D721Med (cell line): Measurements from ENCODE around the gene TBC1D5.

ENCODE experiments used
- DNase-seq: peaks from one replicate; pipeline ENCODE4 v3.0.0; 2011; ENCODE audit warnings: low spot score; ENCODE audit not compliant: insufficient read length
- FAIRE-seq: peaks from 2 replicates; lab custom pipeline; 2011; peaks lifted over from hg19 to GRCh38; lab: Jason Lieb, UNC
- TF ChIP-seq, protein P1 (sequence below): IDR thresholded peaks from 2 replicates; pipeline ENCODE4 v1.5.1; 2012; ENCODE audit warnings: mild to moderate bottlenecking, control low read depth; ENCODE audit not compliant: insufficient read depth; ENCODE audit errors: missing control alignments

Gene TBC1D5

DNA sequence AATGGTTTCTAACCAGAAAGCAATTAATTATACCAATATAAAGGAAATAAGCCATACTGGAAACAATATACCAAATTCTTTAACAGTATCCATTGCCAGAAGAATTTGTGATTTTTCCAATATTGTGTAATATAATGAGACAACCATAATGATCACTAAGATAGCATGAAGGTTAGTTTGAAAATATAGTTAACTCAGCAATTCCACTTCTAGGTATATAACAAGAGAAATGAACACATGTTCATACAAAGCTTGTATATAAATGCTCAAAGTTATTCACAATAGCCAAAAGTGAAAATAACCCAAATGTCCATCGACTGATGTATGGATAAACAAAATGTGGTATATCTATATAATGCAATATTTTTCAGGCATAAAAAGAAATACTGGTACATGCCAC lies 369.1 kb downstream of the TBC1D5 start:
- DNase-seq: no peak
- FAIRE-seq: no peak
- TF ChIP-seq, protein P1, sequence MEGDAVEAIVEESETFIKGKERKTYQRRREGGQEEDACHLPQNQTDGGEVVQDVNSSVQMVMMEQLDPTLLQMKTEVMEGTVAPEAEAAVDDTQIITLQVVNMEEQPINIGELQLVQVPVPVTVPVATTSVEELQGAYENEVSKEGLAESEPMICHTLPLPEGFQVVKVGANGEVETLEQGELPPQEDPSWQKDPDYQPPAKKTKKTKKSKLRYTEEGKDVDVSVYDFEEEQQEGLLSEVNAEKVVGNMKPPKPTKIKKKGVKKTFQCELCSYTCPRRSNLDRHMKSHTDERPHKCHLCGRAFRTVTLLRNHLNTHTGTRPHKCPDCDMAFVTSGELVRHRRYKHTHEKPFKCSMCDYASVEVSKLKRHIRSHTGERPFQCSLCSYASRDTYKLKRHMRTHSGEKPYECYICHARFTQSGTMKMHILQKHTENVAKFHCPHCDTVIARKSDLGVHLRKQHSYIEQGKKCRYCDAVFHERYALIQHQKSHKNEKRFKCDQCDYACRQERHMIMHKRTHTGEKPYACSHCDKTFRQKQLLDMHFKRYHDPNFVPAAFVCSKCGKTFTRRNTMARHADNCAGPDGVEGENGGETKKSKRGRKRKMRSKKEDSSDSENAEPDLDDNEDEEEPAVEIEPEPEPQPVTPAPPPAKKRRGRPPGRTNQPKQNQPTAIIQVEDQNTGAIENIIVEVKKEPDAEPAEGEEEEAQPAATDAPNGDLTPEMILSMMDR: no peak

DNA sequence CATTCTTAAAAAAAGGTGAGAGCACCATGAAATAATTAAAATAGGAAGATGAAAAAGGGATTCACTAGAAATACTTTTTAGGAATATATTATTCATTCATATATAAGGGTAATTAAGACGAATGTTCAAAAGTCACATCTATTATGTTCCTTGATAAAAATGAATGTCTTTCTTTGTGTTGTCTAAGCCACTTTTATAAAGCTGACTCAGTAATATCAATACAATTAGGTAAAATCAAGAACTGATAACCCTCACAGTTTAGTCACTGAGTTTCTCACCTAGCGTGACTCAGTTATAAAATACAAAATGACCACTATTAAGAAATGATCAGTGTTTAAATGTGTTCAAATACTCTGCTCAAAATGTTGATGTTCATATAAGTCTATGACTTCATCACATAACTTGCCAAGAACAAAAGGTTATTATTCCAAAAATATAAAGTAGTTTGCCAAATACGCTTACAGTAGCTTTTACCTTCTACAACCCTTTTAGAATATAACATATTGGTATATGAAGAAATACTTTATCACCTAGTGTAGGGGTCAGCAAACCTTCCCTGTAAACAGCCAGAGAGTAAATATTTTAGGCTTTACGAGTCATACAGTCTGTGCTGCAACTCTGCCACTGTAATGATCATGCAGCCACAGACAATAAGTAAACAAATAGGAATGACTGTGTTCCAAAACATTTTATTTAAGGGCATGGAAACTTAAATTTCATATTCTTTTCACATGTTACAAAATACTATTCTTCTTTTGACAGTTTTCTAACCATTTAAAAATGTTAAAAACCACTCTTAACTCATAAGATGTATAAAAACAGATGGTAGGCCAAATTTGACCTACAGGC lies 369.8 kb downstream of the TBC1D5 start:
- peak; percentile 68 for FAIRE-seq
- TF ChIP-seq, protein P1: no peak
- no peak for DNase-seq

DNA sequence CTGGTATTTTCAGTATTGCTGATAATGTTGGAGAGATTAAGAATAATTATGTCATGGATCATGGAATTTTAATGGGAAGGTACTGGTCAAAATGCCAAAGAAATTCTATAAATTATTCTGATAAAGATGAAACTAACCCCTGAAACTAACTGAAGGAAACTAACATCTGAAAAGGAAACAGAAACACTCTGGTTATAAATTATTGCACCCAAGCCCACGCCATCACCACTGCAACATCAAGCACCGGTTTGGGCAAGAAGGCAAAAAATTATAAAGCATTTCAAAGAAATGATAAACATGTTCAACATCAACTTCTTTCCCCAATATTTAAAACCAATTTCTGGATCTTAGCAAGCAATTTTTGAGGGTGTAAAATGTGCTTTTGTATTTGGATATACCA lies 372.5 kb downstream of the TBC1D5 start:
- FAIRE-seq (no peak), DNase-seq (no peak)
- TF ChIP-seq, protein P1: no peak

DNA sequence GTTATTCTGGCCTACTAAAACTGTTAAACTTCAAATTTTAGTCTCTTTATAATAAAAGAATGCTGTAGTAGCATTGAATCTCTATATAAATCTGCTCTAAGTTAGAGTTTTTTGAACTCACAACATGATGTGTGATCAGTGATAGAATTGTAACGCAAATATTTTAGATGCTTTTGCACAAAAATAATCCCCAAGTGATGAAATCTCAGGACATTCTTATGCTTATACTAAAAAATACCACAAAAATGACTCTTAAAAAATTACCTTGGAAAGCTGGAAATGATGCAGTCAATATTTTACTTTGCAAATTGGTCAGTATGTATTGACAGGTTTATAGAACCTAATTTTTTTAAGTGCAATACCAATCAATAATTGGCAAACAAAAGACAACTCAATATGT lies 375.3 kb downstream of the TBC1D5 start:
- TF ChIP-seq, protein P1: no peak
- FAIRE-seq: no peak
- DNase-seq: no peak

DNA sequence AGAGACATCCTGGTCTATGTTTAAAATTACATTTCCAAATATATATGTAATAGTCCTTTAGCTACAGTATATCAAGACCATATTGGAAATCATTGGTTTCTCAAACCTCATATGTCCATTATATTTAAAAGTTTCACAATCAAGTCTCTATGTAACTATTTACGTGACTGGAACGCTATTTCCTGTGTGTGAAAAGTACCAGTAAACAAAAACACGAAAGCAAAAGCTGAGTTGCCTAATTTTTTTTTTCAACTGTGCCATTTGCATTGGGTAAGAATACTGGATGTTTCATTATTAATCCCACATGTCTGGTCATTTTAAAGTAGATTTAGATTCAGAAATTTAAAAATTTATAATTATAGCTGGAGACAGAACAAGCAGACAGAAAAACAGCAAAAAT lies 381.4 kb downstream of the TBC1D5 start:
- TF ChIP-seq, protein P1: no peak
- DNase-seq: no peak
- no peak for FAIRE-seq

DNA sequence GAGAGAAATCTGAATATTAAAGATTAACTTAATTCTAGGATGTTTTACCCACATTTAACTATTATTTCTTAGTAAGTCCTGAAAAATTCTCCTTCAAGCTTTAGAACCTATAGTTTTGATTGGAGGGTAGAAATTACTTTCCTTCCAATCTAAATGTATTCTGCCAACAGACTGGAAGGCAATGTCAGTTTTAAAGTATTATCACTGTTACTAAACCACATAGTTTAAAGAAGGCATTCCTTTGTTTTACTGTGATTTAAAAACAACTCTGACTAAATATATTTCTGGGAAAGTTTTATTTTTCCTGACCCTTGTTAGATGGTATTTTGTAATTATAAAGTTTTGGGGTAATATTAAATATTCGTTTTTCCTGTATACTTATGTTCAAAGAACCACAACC lies 382.5 kb downstream of the TBC1D5 start:
- DNase-seq (no peak), FAIRE-seq (no peak)
- TF ChIP-seq, protein P1: no peak

DNA sequence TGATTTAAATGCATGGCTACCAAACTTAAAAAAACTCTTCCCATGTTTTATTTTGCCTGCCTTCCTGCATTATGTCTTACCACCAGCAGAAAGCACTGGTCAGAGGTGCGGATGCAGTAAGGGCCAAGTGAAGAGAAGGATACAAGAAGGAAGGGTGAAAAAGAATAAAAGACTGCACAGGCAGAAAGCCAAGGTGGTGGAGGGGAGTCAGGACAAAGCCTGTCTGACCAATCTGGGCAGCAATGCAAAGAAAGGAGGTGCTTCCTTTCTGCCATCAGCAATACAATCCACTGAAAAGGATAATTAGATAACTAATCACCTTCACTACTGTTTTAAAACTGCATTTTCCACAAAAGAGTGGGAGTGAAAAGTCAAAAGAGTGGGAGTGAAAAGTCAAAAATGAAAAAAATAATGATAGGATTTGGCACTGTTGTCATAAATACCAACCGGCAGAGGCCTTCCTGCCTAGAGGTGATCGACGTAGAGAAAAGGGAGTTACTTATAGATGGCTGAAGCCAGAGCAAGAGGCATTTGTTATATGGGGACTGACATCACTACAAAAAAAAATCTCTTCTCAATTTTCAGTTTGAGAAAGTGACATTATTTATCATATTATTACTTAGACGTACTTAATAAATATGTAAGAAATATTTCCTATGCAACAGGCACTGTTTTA lies 385.3 kb downstream of the TBC1D5 start:
- no peak for DNase-seq
- TF ChIP-seq, protein P1: no peak
- no peak for FAIRE-seq
